ENCODE data around the gene SLC8A2. TPM values are rescaled to one million over a fixed set of nuclear protein-coding genes. Genes with fewer than 3 reads are reported as not detected.

SLC8A2 gene
- total and polyA plus RNA-seq, 10 of the 15 experiments (the other 5 are each of a cell fraction or from before 2014, with no cell fraction given), result not detected

- FAIRE-seq (no peak), ATAC-seq (no peak), DNase-seq (ENCODE audit: low read depth, low spot score) (no peak)
- ChIA-PET POLR2A (no interaction called here), CTCF (interaction anchor here (1.0 kb wide), 1 partner anchor 10 kb away, joined by 3 read pairs; no protein-coding TSS in a partner anchor), SMC1A (ENCODE audit: uncharacterized antibody, unreplicated experiment) (no interaction called here), RAD21 (ENCODE audit: unreplicated experiment) (no interaction called here)
- intact Hi-C loops (cut with micrococcal nuclease; ENCODE audit: unreplicated experiment), result no loop called here
- no peak overlapping the region for H3K27ac ChIP-seq (ENCODE audit: control insufficient read depth, insufficient read depth)
- no peaks in the 10 kb centered on the region for H3K9me3 ChIP-seq (replicated peaks; ENCODE audit: control insufficient read depth, insufficient read depth, low read length)
- H2AFZ ChIP-seq (ENCODE audit: control insufficient read depth, low read depth, low read length), result no peak overlapping the region
- H3K79me2 ChIP-seq (ENCODE audit: control insufficient read depth, insufficient read depth, low read length), result no peaks in the 10 kb centered on the region; the same call in 1 of the 2 replicates
- H3K4me2 ChIP-seq (ENCODE audit: control insufficient read depth, insufficient read depth), result no peak overlapping the region
- H3K27me3 ChIP-seq (replicated peaks in 1 of 2; ENCODE audit: control insufficient read depth in 2 of 2, insufficient read depth in 2 of 2, low read length in 1 of 2), result no peaks in the 10 kb centered on the region
- peaks cover 22 to 33% of the 10 kb centered on the region in 2 experiments for H3K36me3 ChIP-seq (ENCODE audit: control insufficient read depth in 2 of 2, insufficient read depth in 2 of 2, low read length in 1 of 2)
- WGBS (ENCODE audit: insufficient coverage, insufficient replicate concordance, low lambda C conversion rate, missing lambda C conversion rate), result 92% methylated on average over 14 of the region's 14 CpGs
- TF ChIP-seq BCL11A (IDR thresholded peaks at IDR 0.05; ENCODE audit: low read depth, low read length) (no peak), SMC3 (IDR thresholded peaks at IDR 0.05; ENCODE audit: borderline replicate concordance, low read length) (no peak), RBBP5 (conservative IDR thresholded peaks at IDR 0.05) (no peak), NFYB (IDR thresholded peaks at IDR 0.05; ENCODE audit: insufficient read depth, low read depth, low read length) (no peak), NFIC (IDR thresholded peaks at IDR 0.05; ENCODE audit: low read depth, low read length) (no peak), MEF2A (IDR thresholded peaks at IDR 0.05; ENCODE audit: insufficient read depth, low read depth, low read length) (no peak), KAT2A (conservative IDR thresholded peaks at IDR 0.05; ENCODE audit: control insufficient read depth, low read depth, low read length) (no peak), RCOR1 (conservative IDR thresholded peaks at IDR 0.05; ENCODE audit: low read depth, low read length) (no peak), PAX5 (IDR thresholded peaks at IDR 0.05; ENCODE audit: borderline replicate concordance, low read depth, low read length) (no peak), PRDM15 (CRISPR knock-in tag; IDR thresholded peaks at IDR 0.05) (no peak), NRF1 (conservative IDR thresholded peaks at IDR 0.05; ENCODE audit: low read depth, low read length) (no peak), HCFC1 (IDR thresholded peaks at IDR 0.05; ENCODE audit: low read length) (no peak)
- TF ChIP-seq, protein P1, sequence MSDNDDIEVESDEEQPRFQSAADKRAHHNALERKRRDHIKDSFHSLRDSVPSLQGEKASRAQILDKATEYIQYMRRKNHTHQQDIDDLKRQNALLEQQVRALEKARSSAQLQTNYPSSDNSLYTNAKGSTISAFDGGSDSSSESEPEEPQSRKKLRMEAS (IDR thresholded peaks at IDR 0.05; ENCODE audit: low read depth, low read length), result no peak
- no peaks in the 10 kb centered on the region; the same call in 1 of the 2 replicates for H4K20me1 ChIP-seq (ENCODE audit: control insufficient read depth, insufficient read depth)
- H3K9ac ChIP-seq (ENCODE audit: control insufficient read depth, insufficient read depth, low read length), result no peak overlapping the region
- in situ Hi-C loops (cut with MboI), result no loop called here
- H3K4me1 ChIP-seq (ENCODE audit: control insufficient read depth, insufficient read depth, low read length), result no peaks in the 10 kb centered on the region
- H3K4me3 ChIP-seq, result no peak overlapping the region
- BruUV-seq (replicated peaks), result no TSS peak
Observed at GRCh38 chr19:47497821-47498520, 26.3 kb upstream of the SLC8A2 start.
